ENCODE measurements around the gene TBCEL. TPM values are rescaled to one million over a fixed set of nuclear protein-coding genes. Genes with fewer than 3 reads are reported as not detected.

TBCEL gene
- total and polyA plus RNA-seq, 12 donors: 3.9 to 39.9 (median 28.8) TPM

DNA sequence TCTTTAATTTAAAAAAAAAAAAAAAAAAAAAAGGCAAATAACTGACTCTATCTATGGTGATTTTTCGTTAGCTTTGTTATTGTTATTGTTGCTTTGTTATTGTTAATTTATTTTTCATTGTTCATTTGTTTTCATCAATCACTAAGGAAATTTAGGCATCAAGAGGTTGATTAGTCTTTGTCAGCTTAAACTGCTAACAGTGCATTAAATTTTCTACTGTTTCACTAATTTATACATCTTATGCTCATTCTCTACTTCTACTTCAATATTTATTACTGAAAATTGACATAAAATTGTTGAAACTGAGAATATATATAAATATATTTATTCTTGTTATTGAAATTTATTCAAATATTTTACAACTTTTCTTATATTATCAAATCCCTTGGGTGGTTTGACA is 24.0 kb downstream of the TBCEL start:
- H3K27ac ChIP-seq: no peak overlapping the region
- DNase-seq (no peak), ATAC-seq (no peak)
- H3K9me3 ChIP-seq: no peaks in the 10 kb centered on the region
- H3K4me1 ChIP-seq: peaks cover 0 to 2% (median 0%) of the 10 kb centered on the region in 9 donors
- intact Hi-C loops (cut with DNase I): no loop called here
- peaks cover 0 to 77% (median 20%) of the 10 kb centered on the region in 9 donors for H3K36me3 ChIP-seq
- 91 to 92% methylated on average over 1 of the region's 1 CpG for WGBS, 2 donors
- H3K27me3 ChIP-seq: no peaks in the 10 kb centered on the region
- TF ChIP-seq, protein P1, sequence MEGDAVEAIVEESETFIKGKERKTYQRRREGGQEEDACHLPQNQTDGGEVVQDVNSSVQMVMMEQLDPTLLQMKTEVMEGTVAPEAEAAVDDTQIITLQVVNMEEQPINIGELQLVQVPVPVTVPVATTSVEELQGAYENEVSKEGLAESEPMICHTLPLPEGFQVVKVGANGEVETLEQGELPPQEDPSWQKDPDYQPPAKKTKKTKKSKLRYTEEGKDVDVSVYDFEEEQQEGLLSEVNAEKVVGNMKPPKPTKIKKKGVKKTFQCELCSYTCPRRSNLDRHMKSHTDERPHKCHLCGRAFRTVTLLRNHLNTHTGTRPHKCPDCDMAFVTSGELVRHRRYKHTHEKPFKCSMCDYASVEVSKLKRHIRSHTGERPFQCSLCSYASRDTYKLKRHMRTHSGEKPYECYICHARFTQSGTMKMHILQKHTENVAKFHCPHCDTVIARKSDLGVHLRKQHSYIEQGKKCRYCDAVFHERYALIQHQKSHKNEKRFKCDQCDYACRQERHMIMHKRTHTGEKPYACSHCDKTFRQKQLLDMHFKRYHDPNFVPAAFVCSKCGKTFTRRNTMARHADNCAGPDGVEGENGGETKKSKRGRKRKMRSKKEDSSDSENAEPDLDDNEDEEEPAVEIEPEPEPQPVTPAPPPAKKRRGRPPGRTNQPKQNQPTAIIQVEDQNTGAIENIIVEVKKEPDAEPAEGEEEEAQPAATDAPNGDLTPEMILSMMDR (IDR thresholded peaks at IDR 0.05): no peak
- no peak overlapping the region for H3K4me3 ChIP-seq

DNA sequence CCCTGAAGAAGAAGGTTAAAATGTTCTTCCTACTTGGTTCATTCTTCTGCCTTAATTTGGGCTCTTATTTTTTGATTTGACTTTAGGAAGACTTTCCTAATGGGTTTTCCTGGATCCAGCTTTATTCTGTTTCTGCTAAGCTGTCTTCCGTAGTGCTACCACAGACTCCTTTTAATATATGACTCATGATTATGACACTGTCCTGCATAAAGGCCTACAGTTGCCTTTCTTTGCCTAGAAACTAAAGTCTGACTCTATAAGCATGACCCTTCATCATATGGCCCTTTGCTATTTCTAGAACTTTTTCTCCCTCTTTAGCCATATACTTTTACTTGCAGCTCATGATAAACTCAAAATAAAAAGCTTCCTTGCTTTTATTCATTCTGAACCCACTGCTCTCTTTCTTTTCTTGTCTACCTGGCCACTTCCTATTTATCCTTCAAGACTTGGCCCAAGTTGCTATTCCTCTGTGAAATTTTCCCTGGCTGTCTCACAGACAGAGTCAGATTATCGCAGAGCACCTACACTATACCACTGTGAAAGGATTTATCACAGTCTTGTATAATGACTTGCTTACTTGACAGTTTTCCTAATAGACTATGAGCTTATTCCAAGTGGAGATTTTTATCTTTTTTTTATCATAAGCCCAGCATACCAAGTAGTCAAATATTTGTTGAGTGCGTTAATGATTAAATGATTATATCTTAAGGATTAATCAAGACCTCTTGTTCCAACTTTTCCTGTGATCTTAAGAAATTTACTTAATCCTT is 24.7 kb downstream of the TBCEL start:
- TF ChIP-seq, protein P1 (IDR thresholded peaks at IDR 0.05): no peak
- ATAC-seq (no peak), DNase-seq (no peak)
- intact Hi-C loops (cut with DNase I): no loop called here
- H3K4me3 ChIP-seq: no peak overlapping the region
- H3K27ac ChIP-seq: no peak overlapping the region
- no peaks in the 10 kb centered on the region for H3K27me3 ChIP-seq
- H3K4me1 ChIP-seq: no peaks in the 10 kb centered on the region
- peaks cover 0 to 84% (median 27%) of the 10 kb centered on the region in 9 donors for H3K36me3 ChIP-seq
- H3K9me3 ChIP-seq: no peaks in the 10 kb centered on the region
- WGBS, 2 donors: 97% methylated on average over 3 of the region's 3 CpGs

DNA sequence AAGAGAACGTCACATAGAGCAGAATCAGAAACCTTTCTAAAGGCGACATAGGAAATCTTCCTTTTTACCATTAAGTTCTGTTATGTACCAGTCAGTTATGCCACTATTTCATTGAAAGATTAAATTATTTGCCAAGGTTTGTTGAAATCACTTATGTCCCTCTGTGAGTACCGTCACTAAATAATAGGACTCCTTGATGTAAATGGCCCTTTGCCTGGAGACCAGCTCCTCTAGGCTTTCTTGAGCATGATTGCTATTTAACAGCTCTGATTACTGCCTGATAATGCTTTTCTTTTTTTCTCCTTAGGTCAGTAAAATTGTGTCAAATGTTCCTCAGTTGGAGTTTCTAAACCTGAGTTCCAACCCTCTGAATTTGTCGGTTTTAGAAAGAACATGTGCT is 29.3 kb downstream of the TBCEL start:
- Histone ChIP-seq H3K27ac (no peak overlapping the region), H3K27me3 (no peaks in the 10 kb centered on the region), H3K9me3 (no peaks in the 10 kb centered on the region), H3K36me3 (peaks cover 0 to 99% (median 53%) of the 10 kb centered on the region in 9 donors), H3K4me1 (no peaks in the 10 kb centered on the region), H3K4me3 (no peak overlapping the region)
- 97 to 98% methylated on average over 4 of the region's 4 CpGs for WGBS, 2 donors
- intact Hi-C loops (cut with DNase I): no loop called here
- TF ChIP-seq, protein P1 (IDR thresholded peaks at IDR 0.05): no peak
- DNase-seq (no peak), ATAC-seq (no peak)

DNA sequence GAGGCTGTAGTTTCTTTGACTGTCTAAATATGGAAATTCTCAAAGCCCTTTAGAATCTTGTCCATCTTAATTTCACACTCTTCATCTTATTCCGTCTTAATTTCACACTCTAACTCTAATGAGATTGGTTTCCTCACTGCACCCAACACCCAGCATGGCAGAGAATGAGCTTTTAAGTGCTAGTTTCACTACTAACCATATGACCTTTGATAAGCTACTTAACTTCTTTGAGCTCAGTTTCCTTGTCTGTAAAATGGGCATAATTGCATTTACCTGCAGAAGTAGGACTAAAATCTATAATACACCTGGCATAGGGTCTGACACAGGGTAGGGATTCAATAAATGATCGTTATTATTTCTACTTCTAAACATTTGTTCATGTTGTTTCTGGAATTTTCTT is 30.4 kb downstream of the TBCEL start:
- TF ChIP-seq, protein P1 (IDR thresholded peaks at IDR 0.05): no peak
- H3K36me3 ChIP-seq: peaks cover 0 to 99% (median 50%) of the 10 kb centered on the region in 9 donors

More for the DNA sequence above, 30.4 kb downstream of the TBCEL start:
- 92 to 96% methylated on average over 2 of the region's 2 CpGs for WGBS, 2 donors
- no peaks in the 10 kb centered on the region for H3K9me3 ChIP-seq
- peaks cover 0 to 4% (median 0%) of the 10 kb centered on the region in 9 donors for H3K4me1 ChIP-seq
- ATAC-seq (no peak), DNase-seq (no peak)
- no peaks in the 10 kb centered on the region for H3K27me3 ChIP-seq
- H3K27ac ChIP-seq: no peak overlapping the region
- intact Hi-C loops (cut with DNase I): no loop called here
- no peak overlapping the region for H3K4me3 ChIP-seq
